GM12873 (cell line): Measurements from ENCODE around the gene CDC16.

Experiments
- TF ChIP-seq, protein P1 (sequence below): IDR thresholded peaks from 2 replicates; pipeline ENCODE4 v1.5.1; 2012; ENCODE audit warnings: low read depth, mild to moderate bottlenecking, moderate library complexity, low read length, control low read depth; ENCODE audit not compliant: insufficient read depth; ENCODE audit errors: missing control alignments

Gene CDC16

DNA sequence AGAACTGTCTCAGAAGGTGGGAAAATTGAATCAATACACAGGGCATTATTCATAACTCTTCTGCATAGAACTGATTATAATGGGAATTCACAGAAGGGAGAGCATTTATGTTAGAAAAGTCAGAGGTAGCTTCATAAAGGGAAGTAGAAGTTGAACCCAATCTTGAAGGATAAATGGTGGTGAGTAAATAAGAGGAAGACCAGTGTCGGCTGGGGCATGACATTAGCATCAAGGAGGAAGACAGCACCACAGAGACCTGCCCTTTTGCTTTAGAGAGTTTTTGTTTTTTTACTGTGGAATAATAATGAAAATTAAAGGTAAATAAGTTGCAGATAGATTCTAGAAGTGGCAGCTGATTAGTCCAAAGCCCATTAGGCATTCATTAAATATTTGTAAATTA, 21.9 kb downstream of the CDC16 start:
- TF ChIP-seq, protein P1, sequence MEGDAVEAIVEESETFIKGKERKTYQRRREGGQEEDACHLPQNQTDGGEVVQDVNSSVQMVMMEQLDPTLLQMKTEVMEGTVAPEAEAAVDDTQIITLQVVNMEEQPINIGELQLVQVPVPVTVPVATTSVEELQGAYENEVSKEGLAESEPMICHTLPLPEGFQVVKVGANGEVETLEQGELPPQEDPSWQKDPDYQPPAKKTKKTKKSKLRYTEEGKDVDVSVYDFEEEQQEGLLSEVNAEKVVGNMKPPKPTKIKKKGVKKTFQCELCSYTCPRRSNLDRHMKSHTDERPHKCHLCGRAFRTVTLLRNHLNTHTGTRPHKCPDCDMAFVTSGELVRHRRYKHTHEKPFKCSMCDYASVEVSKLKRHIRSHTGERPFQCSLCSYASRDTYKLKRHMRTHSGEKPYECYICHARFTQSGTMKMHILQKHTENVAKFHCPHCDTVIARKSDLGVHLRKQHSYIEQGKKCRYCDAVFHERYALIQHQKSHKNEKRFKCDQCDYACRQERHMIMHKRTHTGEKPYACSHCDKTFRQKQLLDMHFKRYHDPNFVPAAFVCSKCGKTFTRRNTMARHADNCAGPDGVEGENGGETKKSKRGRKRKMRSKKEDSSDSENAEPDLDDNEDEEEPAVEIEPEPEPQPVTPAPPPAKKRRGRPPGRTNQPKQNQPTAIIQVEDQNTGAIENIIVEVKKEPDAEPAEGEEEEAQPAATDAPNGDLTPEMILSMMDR, result no peak

DNA sequence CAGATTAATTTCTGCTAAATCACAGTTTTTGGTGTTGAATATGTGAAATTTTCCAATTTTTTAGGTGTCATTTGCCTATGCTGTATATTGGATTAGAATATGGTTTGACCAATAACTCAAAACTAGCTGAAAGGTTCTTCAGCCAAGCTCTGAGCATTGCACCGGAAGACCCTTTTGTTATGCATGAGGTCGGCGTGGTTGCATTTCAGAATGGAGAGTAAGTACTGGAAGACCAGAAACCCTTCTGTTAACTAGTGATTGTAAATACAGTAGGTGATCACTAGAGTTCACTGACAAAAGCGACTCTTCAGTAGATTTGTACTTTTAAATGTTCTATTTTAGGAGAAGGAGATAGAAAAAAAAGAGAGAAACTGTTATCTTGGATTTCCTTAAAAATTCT, 22.3 kb downstream of the CDC16 start:
- TF ChIP-seq, protein P1, result no peak

DNA sequence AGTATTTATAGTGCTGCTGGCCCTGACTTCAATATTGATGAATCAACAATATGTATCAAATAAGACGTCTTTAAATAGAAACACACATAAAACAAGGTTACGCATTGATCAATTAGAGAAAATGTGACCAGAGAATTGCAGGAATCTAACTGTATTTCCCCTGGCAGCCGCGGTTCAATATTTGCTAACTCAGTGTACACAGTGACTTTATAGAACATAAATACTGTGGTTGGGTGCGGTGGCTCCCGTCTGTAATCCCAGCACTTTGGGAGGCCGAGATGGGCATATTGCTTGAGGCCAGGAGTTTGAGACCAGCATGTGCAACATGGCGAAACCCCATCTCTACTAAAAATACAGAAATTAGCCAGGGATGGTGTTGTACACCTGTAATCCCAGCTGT, 23.9 kb downstream of the CDC16 start:
- TF ChIP-seq, protein P1, result no peak

DNA sequence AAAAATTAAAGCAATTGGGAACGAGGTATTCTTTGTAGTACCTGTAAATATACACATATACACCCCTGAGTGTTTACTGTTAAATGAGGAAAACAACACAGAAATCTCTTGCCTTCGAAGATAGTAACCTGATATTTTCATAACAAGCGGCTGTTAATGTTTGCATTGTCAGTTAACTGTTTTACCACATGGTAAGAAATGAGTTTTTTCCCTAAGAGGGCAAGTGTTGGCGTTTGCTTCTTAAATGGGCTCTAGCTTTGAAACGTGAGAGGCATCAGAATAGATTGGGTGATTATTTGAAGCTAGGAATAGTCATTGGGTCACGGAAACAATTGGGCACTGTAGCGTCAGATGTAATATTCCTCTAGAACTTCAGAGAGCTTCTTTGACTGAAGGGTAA, 24.7 kb downstream of the CDC16 start:
- TF ChIP-seq, protein P1, result no peak

DNA sequence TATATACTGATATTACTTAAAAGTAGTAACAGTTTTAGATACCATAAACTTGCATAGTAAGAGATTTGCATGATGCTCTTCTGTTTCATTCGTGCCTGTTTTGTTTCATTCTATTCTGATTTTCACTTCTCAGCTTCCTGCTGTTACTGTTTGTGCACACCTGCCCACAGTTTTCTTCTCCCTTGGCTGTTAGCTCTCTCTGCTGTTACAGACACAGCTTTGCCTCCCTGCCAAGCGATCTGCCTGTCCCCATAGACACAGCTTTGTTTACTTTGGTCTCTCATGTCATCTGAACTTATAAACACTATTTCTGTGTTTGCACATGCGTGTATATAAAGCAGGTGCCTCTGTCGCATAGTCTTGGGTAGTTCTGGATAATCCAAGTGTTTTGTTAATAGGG, 25.3 kb downstream of the CDC16 start:
- TF ChIP-seq, protein P1, result no peak

DNA sequence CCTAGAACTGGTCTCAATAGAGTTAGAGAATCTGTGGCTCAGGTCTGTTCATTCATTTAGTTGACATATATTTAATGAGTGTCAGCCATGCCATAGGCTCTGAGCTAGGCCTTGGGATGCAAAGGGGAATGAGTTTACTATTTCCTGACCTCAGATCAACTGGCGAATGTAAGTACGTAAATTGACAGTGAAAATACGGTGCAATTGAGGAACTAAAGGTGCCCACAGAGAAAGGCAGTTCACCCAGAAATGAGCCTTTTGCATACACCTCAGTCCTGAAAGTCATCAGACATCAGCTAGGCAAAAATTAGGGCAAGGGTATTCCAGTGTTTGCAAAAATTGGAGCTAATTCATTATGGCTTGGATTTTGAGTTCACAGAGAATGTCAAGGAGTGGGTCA, 26.1 kb downstream of the CDC16 start:
- TF ChIP-seq, protein P1, result no peak

DNA sequence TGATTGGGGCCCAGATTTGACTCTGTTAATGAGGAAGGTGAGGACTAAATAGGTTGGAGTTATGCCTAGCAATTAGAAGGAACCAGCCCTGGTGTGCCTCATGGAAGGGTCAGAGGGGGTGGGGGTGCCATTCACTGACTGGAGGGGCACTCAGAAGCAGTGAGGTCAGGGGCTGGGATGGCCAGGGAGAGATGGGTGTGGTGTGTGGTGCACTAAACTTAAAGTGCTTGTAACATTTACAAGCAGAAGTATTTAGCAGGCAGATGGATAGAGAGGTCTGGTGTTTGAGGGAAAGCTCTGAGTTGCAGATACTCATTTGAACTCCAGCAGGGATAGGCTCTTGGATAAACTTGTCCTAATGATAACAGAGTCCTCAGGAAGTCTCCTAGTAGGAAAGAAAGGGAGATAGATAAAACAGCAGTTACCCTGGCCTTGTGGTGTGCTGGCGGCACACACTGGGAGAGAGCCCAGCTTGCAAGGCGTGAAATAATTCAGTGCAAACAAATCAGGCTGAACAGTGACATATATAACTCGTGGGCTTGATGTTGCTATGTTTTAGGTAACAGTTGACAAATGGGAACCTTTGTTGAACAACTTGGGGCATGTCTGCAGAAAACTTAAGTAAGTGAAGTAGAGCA, 26.8 kb downstream of the CDC16 start:
- TF ChIP-seq, protein P1, result no peak
